SK-MEL-5 (cell line): ENCODE data around the gene ACTMAP. TPM values are rescaled to one million over a fixed set of nuclear protein-coding genes. Genes with fewer than 3 reads are reported as not detected.

Experiments used
- DNase-seq: peaks from one replicate; pipeline ENCODE4 v3.0.0-alpha.2; 2016; ENCODE audit warnings: low read depth, low spot score
- in situ Hi-C: cut with HindIII; loops from 2 replicates; pipeline ENCODE4 v1.10.0; 2016; ENCODE audit warnings: low sequenced_read_pairs, high pct_unique_total_duplicates, low pct_unique_long_range_greater_than_20kb
- total RNA-seq: library from RNA; depleted of rRNA; stranded (reverse); fragments of >200 nt; shearing (Covaris generic); gene quantifications from 2 replicates; pipeline ENCODE4 v1.2.3, GENCODE V29; 2014

Gene ACTMAP
- total RNA-seq, 1 experiment from 2014 or later = 0.13 TPM

DNA sequence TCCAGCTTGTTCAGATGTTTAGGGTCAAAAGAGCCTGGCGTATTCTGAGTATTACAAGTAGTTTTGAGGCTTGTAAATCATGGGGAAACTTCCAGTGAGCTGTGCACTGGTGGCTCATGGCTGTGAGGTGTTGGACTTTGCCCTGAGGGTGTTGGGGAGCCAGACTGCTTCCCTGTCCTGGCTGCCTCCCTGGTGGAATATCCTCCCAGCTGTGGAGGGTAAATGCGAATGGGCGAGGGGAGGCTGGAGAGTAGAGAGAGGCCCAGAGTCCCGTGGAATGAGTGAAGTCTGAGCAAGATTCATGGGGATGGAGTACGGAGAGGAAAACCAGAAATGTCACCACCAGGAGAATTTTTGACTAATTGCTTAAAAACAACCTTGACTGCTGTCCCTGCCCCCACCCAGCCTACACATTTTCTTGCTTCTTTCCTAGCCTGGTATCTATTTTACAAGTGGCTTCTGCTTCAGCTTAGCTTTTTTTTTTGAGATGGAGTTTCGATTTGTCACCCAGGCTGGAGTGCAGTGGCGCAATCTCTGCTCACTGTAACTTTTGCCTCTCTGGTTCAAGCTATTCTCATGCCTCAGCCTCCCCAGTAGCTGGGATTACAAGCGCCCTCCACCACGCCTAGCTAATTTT is 4.5 kb upstream of the ACTMAP start:
- in situ Hi-C loops = no loop called here
- DNase-seq = no peak

DNA sequence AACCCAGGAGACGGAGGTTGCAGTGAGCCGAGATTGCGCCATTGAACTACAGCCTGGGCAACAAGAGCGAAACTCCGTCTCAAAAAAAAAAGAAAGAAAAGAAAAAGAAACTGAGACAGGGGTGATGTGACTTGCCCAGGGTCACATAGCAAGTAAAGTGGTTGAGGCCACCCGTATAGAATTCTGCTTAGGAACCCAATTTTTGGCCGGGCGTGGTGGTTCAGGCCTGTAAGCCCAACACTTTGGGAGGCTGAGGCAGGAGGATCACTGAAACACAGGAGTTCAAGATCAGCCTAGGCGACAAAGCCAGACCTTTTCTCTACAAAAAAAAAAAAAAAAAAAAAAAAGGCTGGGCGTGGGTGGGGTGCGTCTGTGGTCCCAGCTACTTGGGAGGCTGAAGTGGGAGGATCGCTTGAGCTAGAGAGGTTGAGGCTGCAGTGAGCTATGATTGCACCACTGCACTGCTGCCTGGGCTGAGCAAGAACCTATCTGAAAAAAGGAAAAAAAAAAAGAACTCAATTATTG is 2.0 kb upstream of the ACTMAP start:
- in situ Hi-C loops = no loop called here
- no peak for DNase-seq

DNA sequence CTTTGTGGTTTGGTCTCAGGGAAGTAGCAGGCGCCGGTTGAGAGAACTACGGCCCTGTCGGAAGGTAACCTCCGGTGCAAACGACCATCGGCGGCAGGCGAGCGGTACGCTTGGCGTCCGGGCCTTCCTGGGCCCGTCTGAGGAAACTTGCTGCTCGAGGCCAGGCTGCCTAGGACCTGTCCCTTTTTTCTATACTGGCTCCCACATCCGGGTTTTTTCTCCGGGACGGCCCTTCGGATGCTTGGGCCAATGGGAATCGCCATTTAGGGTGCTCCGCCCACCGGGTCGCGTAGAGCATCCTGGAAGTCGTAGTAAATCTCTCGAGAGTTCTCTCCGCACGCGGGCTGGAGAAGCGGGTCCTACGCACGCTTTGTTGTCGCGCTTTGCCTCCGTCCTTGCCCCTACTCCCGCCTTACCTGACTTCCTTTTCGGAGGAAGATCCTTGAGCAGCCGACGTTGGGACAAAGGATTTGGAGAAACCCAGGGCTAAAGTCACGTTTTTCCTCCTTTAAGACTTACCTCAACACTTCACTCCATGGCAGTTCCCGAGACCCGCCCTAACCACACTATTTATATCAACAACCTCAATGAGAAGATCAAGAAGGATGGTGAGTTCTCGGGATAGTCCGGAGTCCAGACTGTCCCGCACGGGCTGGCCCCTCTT is 729 bp upstream of the ACTMAP start, which contains the start of gene SNRPA:
Gene SNRPA, plus strand, starts transcription at position 330 of the 664 bp plus-strand sequence. Its CDS starts 206 bp downstream, at position 536.
- in situ Hi-C loops = no loop called here
- DNase-seq = peak; percentile 98

DNA sequence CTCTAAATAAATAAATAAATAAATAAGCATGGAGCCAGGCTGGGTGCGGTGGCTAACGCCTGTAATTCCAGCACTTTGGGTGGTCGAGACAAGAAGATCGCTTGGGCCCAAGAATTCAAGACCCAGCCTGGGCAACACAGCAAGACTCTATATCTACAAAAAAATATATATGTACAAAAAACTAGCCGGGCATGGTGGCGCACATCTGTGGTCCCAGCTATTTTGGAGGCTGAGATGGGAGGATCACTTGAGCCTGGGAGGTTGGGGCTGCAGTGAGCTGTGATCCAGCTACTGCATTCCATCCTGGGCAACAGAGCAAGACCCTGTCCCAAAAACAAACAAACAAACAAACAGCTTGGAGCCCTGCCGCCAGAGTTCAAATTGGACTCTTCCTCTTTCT is 2.7 kb downstream of the ACTMAP start:
- no peak for DNase-seq
- in situ Hi-C loops = no loop called here

DNA sequence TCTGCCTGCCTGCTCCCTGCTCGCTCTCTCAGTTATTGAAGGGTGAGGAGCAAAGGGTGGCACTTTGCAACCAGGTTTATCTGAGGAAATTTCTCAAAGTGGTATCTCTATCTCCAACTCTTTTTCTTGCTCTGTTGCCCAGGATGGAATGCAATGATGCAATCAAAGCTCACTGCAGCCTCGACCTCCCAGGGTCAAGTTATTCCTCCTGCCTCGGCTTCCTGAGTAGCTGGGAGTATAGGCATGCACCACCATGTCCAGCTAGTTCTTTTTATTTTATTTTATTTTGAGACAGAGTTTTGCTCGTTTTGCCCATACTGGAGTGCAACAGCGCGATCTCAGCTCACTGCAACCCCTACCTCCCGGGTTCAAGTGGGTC is 4.9 kb downstream of the ACTMAP start:
- DNase-seq = no peak
- in situ Hi-C loops = no loop called here

DNA sequence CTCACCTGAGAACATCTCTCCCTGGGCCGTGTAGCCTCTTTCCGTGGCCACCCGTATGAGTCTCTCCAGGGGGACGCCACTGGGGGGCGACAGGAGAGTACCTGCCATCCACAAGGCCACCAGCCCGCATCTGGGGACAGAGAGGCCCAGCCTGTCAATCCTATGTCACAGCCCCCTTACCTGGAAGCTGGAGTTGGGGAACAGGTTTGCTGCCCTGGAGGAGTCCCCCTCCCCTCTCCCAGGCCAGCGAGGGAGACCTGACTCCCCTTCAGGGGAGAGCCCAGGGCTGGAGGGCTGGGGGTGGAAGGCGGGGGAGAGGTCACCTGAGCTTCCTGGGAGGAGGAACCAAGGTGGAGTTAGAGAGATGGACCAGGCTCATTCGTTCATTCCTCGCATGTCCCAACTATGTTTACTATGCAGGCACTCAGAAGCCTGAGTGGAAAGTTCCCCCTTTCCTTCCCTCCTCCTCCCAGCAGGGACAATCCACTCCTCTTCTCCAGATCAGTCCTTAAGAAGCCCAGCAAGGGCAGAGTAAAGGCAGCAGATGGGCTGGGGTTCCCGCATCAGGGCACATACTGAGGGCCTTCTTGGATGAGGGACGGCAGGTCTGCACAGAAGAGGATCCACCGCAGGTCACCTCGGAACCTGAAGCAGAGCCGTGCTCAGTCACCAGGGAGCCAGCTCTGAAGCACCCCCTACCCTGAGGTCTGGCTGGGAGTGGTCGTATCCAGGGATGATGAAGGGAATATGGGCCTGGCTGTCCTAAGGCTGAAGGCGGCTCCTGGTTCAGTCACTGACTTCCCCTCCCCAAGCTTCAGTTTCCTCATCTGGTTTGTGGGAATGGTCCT is 5.5 kb downstream of the ACTMAP start:
- in situ Hi-C loops = no loop called here
- peak; percentile 17 for DNase-seq

DNA sequence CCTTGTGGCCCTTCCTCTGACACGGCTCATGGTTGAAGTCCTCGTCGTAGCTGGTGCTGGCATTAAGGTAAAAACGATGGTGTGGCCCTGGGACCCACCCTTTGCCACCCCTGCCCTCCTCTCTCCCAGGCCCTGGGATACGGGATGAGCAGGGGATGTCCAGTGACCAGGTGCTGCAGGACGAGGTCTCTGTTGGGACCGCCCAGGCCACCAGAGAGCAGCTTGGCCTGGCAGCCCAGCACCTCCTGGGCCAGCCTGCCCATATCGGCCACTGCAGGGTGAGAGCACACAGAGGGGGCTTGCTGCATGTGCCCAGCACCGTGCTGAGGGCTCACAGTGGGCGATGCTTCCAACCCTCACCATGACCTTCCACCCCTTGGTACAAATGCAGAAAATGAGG is 6.4 kb downstream of the ACTMAP start:
- in situ Hi-C loops = no loop called here
- no peak for DNase-seq

DNA sequence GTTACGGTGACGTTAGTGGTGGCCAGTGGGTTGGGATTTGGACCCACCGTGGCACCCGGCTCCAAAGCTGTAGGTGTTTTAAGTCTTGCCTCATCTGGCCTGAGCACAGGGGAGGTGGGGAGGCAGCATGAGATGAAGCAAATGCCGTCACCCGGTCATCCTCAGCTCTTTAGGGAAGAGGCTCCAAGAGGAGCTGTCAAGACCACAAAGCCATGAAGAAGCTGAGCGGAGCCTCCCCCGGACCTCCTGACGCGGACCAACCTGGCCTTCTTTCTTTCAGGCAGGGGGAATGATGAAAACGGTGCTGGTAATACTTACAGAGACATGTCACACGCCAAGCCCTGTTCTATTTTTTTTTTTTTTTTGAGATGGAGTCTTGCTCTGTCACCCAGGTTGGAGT is 7.4 kb downstream of the ACTMAP start:
- in situ Hi-C loops = no loop called here
- no peak for DNase-seq

DNA sequence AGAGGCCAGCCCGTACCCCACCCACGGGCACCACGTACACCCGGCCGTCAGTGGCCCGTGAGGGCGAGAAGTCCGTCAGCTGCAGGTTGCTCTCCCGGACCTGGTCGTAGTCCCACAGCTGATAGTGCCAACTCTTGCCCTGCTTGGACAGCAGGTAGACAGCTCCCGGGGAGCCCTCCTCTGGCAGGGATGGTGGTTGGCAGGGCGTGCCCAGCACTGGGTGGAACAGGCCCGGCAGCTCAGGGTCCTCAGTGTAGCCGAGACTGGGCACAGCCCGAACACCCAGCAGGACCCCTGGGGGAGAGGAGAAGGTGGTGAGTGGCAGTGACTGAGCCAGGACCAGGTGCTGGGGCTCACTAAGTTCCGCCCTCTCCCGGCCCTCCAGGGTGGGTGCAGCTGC is 7.8 kb downstream of the ACTMAP start:
- in situ Hi-C loops = no loop called here
- no peak for DNase-seq

DNA sequence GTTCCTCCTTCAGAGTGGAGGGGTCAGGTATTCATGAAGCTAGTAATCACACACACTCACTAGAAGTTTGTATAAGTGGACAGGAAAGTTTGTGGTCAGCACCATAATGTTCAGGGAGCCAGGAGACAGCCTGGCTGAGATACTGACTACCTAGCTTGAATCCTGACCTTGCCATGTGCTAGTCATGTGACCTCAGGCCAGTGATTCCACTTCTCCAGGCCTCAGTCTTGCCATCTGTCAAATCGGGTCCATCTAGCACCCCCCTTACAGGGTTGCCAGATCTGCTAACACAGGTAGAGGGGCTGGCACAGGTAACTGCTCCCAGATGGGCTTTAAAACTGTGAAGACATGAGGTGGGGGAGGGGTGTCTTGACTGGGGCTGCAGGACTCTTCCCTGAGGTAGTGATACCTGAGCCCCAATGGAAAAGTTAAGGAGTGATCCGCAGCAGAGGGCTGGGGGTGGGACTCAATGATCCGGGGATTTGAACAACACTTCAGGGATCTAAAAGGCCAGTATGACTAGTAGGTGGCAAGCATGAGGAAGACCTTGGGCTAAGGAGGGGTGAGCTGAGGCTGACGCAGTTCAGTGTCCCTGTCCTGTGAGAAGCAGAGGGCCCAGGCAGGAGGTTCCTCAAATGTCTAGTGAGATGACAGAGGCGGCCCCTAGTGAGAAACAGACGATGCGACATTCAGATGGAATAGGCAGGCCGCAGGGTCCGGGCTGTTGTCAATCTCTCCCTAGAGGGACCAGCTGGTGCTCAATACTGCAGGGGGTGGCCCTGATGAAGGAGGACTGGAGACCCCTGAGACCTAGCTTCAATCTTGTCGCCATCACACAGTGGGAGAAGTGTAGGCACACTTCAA is 8.5 kb downstream of the ACTMAP start:
- in situ Hi-C loops = no loop called here
- DNase-seq = no peak

DNA sequence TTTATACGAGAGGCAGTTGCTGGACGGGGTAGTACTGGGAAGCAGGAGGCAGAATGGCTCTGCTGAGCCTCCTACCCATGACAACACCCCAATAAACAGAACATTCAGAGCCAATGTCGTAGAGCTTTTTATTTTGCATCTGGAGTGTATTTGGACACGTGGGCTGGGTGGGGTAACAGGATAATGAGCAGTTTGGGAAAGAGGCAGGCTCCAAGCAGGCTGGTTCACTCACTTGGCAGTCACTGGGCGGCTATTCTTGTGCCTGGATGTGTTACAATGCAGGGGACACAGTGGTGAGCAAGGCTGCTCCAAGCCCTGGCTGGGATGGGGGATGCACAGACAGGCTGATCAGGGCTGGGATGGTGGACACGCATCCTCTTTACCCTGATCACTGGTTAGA is 9.5 kb downstream of the ACTMAP start:
- in situ Hi-C loops = no loop called here
- no peak for DNase-seq

DNA sequence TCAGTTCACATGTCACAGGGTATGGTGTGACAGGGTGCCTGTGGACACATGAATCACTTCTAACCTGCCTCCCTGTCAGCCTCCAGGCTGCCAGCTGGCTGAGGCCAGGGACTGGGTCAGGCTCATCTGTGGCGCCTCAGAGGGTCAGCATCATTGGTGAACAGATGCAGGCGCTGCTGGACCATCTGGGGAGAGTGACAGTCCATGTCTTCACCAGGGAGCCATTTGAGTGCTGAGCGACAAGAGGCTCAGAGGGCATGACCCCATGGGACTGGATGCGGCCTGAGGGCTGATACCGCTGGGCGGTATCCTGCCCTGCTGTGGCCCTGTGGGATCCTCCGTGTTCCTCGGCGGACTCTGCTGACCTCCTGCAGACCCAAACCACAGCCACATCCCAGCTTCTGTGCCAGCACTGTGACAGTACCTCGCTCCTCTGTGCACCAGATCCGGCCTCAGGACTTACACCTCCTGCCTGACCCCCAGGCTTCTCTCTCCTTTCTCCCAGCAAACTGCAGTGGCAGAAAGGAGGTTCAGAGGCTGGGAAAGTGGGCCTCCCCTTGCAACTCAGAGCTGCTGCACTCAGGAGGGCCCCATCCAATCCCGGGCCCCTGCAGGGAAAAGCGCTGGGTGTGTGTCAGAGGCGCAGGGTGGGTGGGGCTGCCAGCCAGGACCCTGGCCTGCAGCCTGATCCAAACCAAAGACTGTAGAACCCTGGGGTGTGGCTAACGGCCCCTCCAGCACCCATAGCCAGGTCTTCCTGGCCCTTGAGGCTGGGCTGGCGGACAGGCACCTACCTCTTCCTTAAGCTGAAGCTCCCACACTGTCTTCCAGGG is 10.2 kb downstream of the ACTMAP start:
- no peak for DNase-seq
- in situ Hi-C loops = no loop called here

DNA sequence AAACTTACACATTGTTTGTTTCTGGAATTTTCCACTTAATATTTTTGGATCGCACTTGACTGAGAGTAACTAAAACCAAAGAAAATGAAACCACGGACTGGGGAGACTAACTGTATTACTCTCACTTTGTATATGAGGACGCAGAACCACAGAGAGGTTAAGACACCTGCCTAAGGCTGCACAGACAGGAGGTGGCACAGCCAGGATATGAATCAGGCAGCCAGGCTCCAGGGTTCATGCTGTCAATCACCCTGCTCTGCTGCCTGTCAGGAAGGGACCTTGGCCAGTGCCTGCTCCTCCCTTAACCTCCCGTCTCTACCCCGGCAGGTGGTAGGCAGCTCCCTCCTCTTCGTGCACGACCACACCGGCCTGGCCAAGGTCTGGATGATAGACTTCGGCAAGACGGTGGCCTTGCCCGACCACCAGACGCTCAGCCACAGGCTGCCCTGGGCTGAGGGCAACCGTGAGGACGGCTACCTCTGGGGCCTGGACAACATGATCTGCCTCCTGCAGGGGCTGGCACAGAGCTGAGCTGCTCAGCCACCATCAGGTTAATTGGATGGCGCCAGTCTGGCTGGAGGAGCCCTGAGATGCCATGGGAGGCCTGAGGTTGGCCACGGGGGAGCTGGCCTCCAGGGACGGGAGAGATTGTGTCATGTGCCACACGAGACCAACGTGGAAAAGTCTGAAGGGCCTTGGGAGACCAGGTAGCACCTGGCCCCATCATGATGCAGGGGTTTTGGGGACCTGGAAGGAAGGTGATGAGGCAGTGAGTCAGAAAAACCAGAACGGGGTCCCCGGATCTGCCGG is 11.0 kb downstream of the ACTMAP start:
- in situ Hi-C loops = no loop called here

DNA sequence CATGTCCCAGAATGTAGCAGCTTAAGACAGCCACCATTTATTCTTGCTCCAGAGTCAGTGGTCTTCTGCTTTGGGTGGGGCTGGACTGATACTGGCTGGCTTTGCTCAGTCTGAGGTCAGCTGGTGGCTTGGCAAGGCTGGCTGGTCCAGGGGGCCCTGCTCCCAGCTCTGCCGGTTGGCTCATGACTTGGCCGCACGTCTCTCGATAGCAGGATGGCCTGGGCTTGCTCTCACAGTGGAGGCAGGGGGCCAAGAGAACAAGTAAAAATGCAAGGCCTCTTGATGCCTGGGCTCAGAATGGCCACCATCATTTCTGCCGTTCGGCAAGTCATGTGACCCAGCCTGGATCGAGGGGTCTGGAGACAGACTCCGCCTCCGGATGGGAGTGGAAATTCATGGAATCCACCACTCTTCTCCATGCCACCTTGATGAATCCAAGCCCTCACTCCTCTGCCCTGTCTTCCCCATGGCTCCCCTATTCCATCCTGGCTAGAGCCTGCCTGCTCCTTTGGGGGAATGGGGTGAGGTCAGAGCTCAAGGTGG is 13.1 kb downstream of the ACTMAP start:
- in situ Hi-C loops = no loop called here
- DNase-seq = no peak

More for the DNA sequence above, 11.0 kb downstream of the ACTMAP start:
- no peak for DNase-seq

DNA sequence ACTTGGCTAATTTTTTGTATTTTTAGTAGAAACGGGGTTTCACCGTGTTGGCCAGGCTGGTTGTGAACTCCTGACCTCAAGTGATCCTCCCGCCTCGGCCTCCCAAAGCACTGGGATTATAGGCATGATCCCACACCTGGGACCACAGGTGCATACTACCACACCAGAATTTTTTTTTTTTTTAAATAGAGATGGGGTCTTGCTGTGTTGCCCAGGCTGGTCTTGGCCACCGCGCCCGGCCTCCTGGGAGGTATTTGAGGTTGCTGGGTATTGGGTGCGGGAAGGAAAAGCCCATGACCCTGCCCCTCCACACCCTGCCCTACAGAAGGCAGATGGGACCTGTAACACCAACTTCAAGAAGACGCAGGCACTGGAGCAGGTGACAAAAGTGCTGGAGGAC is 13.6 kb downstream of the ACTMAP start:
- in situ Hi-C loops = no loop called here
- DNase-seq = no peak
